ENCODE data around the gene SPECC1. TPM values are rescaled to one million over a fixed set of nuclear protein-coding genes. Genes with fewer than 3 reads are reported as not detected.

Gene SPECC1
- total and polyA plus RNA-seq, 2 of the 13 experiments (the other 11 are each of a cell fraction or from before 2014, with no cell fraction given) = 2.3 to 6.9 TPM

DNA sequence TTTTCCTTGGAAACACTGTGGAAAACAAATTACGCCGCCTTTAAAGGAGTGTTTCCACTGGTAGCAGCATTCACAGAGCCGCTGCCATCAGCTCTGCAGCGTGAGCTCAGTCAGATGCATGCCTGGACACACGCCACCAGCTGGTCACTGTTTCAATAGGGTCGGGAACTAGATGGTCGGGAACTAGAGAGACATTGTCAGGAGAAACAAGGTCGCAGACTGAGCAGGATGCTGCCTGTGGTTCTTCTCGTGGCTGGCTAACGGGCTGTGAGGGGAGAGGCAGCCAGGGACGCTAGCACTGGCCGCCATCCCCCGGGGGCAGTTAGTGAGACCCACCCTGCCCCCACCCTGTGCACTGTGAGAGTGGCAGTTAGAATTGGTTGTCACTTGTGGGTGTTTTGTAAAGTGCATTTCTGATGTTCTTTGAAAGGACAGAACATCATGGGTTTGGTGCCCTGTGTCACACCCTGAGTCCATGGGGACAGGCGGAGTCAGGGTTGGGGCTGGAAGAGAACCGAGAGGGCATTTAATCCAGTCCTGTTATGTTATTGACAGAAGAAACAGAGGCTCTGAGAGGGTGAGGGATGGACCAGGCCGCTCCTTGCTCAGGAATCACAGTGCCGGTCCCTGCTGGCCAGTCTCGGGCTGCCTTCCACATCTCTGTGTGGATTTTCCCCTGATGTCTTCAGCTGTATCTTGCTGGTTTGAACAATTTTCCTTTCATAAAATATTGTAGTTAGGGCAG, 86.3 kb downstream of the SPECC1 start (continued):
- TF ChIP-seq EP300 (IDR thresholded peaks at IDR 0.05; ENCODE audit: low read depth in 2 of 2, low read length in 2 of 2) (no peak), EP300 (CRISPR knock-in tag; IDR thresholded peaks at IDR 0.05; ENCODE audit: borderline replicate concordance) (no peak), STAG1 (CRISPR knock-in tag; IDR thresholded peaks at IDR 0.05) (peak; percentile 48), TEAD3 (CRISPR knock-in tag; optimal IDR thresholded peaks at IDR 0.05; ENCODE audit: borderline replicate concordance) (peak; percentile 30), GATAD1 (CRISPR knock-in tag; IDR thresholded peaks at IDR 0.05) (no peak), ZGPAT (CRISPR knock-in tag; IDR thresholded peaks at IDR 0.05) (no peak), ZNF569 (CRISPR knock-in tag; IDR thresholded peaks at IDR 0.05; ENCODE audit: borderline replicate concordance) (no peak), ZNF674 (CRISPR knock-in tag; IDR thresholded peaks at IDR 0.05; ENCODE audit: low read depth) (no peak)
- TF ChIP-seq, protein P1, sequence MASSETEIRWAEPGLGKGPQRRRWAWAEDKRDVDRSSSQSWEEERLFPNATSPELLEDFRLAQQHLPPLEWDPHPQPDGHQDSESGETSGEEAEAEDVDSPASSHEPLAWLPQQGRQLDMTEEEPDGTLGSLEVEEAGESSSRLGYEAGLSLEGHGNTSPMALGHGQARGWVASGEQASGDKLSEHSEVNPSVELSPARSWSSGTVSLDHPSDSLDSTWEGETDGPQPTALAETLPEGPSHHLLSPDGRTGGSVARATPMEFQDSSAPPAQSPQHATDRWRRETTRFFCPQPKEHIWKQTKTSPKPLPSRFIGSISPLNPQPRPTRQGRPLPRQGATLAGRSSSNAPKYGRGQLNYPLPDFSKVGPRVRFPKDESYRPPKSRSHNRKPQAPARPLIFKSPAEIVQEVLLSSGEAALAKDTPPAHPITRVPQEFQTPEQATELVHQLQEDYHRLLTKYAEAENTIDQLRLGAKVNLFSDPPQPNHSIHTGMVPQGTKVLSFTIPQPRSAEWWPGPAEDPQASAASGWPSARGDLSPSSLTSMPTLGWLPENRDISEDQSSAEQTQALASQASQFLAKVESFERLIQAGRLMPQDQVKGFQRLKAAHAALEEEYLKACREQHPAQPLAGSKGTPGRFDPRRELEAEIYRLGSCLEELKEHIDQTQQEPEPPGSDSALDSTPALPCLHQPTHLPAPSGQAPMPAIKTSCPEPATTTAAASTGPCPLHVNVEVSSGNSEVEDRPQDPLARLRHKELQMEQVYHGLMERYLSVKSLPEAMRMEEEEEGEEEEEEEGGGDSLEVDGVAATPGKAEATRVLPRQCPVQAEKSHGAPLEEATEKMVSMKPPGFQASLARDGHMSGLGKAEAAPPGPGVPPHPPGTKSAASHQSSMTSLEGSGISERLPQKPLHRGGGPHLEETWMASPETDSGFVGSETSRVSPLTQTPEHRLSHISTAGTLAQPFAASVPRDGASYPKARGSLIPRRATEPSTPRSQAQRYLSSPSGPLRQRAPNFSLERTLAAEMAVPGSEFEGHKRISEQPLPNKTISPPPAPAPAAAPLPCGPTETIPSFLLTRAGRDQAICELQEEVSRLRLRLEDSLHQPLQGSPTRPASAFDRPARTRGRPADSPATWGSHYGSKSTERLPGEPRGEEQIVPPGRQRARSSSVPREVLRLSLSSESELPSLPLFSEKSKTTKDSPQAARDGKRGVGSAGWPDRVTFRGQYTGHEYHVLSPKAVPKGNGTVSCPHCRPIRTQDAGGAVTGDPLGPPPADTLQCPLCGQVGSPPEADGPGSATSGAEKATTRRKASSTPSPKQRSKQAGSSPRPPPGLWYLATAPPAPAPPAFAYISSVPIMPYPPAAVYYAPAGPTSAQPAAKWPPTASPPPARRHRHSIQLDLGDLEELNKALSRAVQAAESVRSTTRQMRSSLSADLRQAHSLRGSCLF (CRISPR knock-in tag; IDR thresholded peaks at IDR 0.05; ENCODE audit: borderline replicate concordance) = no peak
- TF ChIP-seq, protein P2, sequence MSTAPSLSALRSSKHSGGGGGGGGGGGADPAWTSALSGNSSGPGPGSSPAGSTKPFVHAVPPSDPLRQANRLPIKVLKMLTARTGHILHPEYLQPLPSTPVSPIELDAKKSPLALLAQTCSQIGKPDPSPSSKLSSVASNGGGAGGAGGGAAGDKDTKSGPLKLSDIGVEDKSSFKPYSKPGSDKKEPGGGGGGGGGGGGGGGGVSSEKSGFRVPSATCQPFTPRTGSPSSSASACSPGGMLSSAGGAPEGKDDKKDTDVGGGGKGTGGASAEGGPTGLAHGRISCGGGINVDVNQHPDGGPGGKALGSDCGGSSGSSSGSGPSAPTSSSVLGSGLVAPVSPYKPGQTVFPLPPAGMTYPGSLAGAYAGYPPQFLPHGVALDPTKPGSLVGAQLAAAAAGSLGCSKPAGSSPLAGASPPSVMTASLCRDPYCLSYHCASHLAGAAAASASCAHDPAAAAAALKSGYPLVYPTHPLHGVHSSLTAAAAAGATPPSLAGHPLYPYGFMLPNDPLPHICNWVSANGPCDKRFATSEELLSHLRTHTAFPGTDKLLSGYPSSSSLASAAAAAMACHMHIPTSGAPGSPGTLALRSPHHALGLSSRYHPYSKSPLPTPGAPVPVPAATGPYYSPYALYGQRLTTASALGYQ (CRISPR knock-in tag; IDR thresholded peaks at IDR 0.05) = no peak
- TF ChIP-seq, protein P3, sequence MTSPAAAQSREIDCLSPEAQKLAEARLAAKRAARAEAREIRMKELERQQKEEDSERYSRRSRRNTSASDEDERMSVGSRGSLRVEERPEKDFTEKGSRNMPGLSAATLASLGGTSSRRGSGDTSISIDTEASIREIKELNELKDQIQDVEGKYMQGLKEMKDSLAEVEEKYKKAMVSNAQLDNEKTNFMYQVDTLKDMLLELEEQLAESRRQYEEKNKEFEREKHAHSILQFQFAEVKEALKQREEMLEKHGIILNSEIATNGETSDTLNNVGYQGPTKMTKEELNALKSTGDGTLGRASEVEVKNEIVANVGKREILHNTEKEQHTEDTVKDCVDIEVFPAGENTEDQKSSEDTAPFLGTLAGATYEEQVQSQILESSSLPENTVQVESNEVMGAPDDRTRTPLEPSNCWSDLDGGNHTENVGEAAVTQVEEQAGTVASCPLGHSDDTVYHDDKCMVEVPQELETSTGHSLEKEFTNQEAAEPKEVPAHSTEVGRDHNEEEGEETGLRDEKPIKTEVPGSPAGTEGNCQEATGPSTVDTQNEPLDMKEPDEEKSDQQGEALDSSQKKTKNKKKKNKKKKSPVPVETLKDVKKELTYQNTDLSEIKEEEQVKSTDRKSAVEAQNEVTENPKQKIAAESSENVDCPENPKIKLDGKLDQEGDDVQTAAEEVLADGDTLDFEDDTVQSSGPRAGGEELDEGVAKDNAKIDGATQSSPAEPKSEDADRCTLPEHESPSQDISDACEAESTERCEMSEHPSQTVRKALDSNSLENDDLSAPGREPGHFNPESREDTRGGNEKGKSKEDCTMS (CRISPR knock-in tag; conservative IDR thresholded peaks at IDR 0.05) = no peak
- TF ChIP-seq, protein P4, sequence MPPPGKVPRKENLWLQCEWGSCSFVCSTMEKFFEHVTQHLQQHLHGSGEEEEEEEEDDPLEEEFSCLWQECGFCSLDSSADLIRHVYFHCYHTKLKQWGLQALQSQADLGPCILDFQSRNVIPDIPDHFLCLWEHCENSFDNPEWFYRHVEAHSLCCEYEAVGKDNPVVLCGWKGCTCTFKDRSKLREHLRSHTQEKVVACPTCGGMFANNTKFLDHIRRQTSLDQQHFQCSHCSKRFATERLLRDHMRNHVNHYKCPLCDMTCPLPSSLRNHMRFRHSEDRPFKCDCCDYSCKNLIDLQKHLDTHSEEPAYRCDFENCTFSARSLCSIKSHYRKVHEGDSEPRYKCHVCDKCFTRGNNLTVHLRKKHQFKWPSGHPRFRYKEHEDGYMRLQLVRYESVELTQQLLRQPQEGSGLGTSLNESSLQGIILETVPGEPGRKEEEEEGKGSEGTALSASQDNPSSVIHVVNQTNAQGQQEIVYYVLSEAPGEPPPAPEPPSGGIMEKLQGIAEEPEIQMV (CRISPR knock-in tag; IDR thresholded peaks at IDR 0.05; ENCODE audit: low read depth) = no peak
